Tongue (tissue), 2 donors: ENCODE measurements around the gene PDE4D. TPM values are rescaled to one million over a fixed set of nuclear protein-coding genes. Genes with fewer than 3 reads are reported as not detected.

ENCODE experiments used
- DNase-seq: peaks from one replicate; pipeline ENCODE4 v3.0.0-alpha.2; 2015
- total RNA-seq: library from RNA; depleted of rRNA; stranded (reverse); fragments of >200 nt; gene quantifications from one replicate; pipeline ENCODE4 v1.2.3, GENCODE V29; 2014

PDE4D gene
- total RNA-seq, 1 donor from 2014 or later, result 189 TPM

GRCh38 chr5:59504043-59504442, 389.5 kb downstream of the PDE4D start:
- DNase-seq, result no peak

- DNase-seq, result peak; percentile 18
Measured at GRCh38 chr5:59503220-59503619, 390.3 kb downstream of the PDE4D start.

GRCh38 chr5:59501316-59501715, 392.2 kb downstream of the PDE4D start:
- DNase-seq, result no peak

- DNase-seq, result no peak
Measured at GRCh38 chr5:59500014-59500413, 393.5 kb downstream of the PDE4D start.

- DNase-seq, result no peak
Measured at GRCh38 chr5:59497207-59497606, 396.3 kb downstream of the PDE4D start.

- DNase-seq, result no peak
Measured at GRCh38 chr5:59496524-59497134, 396.9 kb downstream of the PDE4D start.

GRCh38 chr5:59491945-59492344, 401.6 kb downstream of the PDE4D start:
- no peak for DNase-seq

- no peak for DNase-seq
Measured at GRCh38 chr5:59489551-59489950, 404.0 kb downstream of the PDE4D start.

GRCh38 chr5:59487772-59488729, 405.5 kb downstream of the PDE4D start:
- DNase-seq, result no peak

GRCh38 chr5:59487068-59487686, 406.3 kb downstream of the PDE4D start:
- DNase-seq, result no peak

GRCh38 chr5:59486508-59486907, 407.0 kb downstream of the PDE4D start:
- DNase-seq, result no peak

- peak; percentile 54 for DNase-seq
Measured at GRCh38 chr5:59485629-59486439, 407.7 kb downstream of the PDE4D start.

- DNase-seq, result no peak
Measured at GRCh38 chr5:59485107-59485506, 408.4 kb downstream of the PDE4D start.

- DNase-seq, result no peak
Measured at GRCh38 chr5:59484618-59485017, 408.9 kb downstream of the PDE4D start.

GRCh38 chr5:59483971-59484472, 409.5 kb downstream of the PDE4D start:
- DNase-seq, result no peak

- DNase-seq, result no peak
Measured at GRCh38 chr5:59479086-59479485, 414.4 kb downstream of the PDE4D start.

GRCh38 chr5:59474324-59474723, 419.2 kb downstream of the PDE4D start:
- no peak for DNase-seq

GRCh38 chr5:59473611-59474010, 419.9 kb downstream of the PDE4D start:
- no peak for DNase-seq

- no peak for DNase-seq
Measured at GRCh38 chr5:59471463-59471862, 422.1 kb downstream of the PDE4D start.

- DNase-seq, result no peak
Measured at GRCh38 chr5:59467969-59468368, 425.6 kb downstream of the PDE4D start.

GRCh38 chr5:59466271-59466670, 427.3 kb downstream of the PDE4D start:
- DNase-seq, result no peak

- no peak for DNase-seq
Measured at GRCh38 chr5:59464969-59465368, 428.6 kb downstream of the PDE4D start.
